Chondrocyte (in vitro differentiated cells): ENCODE data around the gene RSPH1. TPM values are rescaled to one million over a fixed set of nuclear protein-coding genes. Genes with fewer than 3 reads are reported as not detected.

Source experiments
- DNase-seq: peaks from one replicate; pipeline ENCODE4 v3.0.0; 2021; ENCODE audit warnings: mixed read lengths, low spot score
- H3K27ac Mint-ChIP-seq: one replicate; pipeline ENCODE4 v1.8.0; 2021; ENCODE audit warnings: mild to moderate bottlenecking, moderate library complexity, mixed read lengths; ENCODE audit not compliant: unreplicated experiment
- H3K27me3 Mint-ChIP-seq: 2 replicates; pipeline ENCODE4 v1.8.0; 2021; ENCODE audit warnings: low read depth, mixed read lengths
- H3K36me3 Mint-ChIP-seq: 2 replicates; pipeline ENCODE4 v1.8.0; 2021; ENCODE audit warnings: low read depth, mixed read lengths
- H3K4me1 Mint-ChIP-seq: 2 replicates; pipeline ENCODE4 v1.8.0; 2021; ENCODE audit warnings: low read depth, mild to moderate bottlenecking, mixed read lengths
- H3K4me3 Mint-ChIP-seq: one replicate; pipeline ENCODE4 v1.8.0; 2021; ENCODE audit warnings: mild to moderate bottlenecking, moderate library complexity, mixed read lengths; ENCODE audit not compliant: unreplicated experiment
- H3K9me3 Mint-ChIP-seq: 2 replicates; pipeline ENCODE4 v1.8.0; 2021; ENCODE audit warnings: low read depth, mixed read lengths
- total RNA-seq: library from RNA; stranded (reverse); gene quantifications from 3 replicates; pipeline ENCODE4 v1.2.1, GENCODE V29; 2021
- TF ChIP-seq, protein P1 (sequence below): fragments of 200-600 bp; sonication (generic); IDR thresholded peaks from 2 replicates; pipeline ENCODE4 v1.5.0; 2021; ENCODE audit warnings: antibody characterized with exemption, mild to moderate bottlenecking, moderate library complexity

Gene RSPH1
- total RNA-seq, 1 donor from 2014 or later: 0.15 TPM

DNA sequence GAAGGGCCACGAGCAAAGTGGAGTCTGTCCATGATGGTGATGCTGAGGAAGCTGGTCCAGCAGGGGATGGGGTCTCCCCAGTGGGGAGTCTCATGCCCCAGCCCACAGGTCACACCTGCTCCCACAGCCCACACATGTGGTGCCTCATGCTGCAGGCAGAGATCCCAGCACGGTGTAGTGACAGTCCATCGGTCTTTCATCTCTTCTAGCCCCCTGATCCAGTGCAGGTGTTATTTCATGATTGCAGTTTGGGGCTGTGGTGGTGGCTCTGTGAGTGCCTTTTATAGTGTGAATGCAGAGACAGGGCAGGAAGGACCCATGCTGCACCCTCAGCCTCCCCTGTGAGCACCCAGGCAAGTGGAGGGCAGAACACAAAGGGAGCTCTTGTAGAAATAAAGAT, 47.3 kb downstream of the RSPH1 start:
- H3K27me3 Mint-ChIP-seq: peaks cover 21% of the 10 kb centered on the region
- no peak overlapping the region for H3K4me3 Mint-ChIP-seq
- DNase-seq: no peak
- H3K4me1 Mint-ChIP-seq: peaks cover 7% of the 10 kb centered on the region
- H3K9me3 Mint-ChIP-seq: no peaks in the 10 kb centered on the region
- H3K36me3 Mint-ChIP-seq: no peaks in the 10 kb centered on the region
- TF ChIP-seq, protein P1, sequence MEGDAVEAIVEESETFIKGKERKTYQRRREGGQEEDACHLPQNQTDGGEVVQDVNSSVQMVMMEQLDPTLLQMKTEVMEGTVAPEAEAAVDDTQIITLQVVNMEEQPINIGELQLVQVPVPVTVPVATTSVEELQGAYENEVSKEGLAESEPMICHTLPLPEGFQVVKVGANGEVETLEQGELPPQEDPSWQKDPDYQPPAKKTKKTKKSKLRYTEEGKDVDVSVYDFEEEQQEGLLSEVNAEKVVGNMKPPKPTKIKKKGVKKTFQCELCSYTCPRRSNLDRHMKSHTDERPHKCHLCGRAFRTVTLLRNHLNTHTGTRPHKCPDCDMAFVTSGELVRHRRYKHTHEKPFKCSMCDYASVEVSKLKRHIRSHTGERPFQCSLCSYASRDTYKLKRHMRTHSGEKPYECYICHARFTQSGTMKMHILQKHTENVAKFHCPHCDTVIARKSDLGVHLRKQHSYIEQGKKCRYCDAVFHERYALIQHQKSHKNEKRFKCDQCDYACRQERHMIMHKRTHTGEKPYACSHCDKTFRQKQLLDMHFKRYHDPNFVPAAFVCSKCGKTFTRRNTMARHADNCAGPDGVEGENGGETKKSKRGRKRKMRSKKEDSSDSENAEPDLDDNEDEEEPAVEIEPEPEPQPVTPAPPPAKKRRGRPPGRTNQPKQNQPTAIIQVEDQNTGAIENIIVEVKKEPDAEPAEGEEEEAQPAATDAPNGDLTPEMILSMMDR: no peak
- no peak overlapping the region for H3K27ac Mint-ChIP-seq

DNA sequence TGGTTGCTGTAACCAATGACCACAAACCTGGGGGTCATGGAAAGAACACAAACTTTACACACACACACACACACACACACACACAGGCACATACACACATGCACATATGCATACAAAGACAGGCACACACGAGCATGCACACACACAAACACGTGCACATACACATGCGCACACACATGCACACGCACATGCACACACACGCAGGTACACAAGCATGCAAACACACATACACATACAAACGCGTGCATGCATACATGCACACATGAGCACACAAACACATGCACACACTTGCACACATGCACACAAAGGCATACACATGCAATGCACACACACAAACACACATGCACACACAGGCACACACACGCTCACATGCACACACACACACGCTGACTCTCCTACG, 48.3 kb downstream of the RSPH1 start:
- no peak for DNase-seq
- Mint-ChIP-seq H3K27ac (no peak overlapping the region), H3K9me3 (no peaks in the 10 kb centered on the region), H3K4me1 (peaks cover 7% of the 10 kb centered on the region), H3K4me3 (no peak overlapping the region), H3K27me3 (peaks cover 19% of the 10 kb centered on the region), H3K36me3 (no peaks in the 10 kb centered on the region)
- TF ChIP-seq, protein P1: no peak

DNA sequence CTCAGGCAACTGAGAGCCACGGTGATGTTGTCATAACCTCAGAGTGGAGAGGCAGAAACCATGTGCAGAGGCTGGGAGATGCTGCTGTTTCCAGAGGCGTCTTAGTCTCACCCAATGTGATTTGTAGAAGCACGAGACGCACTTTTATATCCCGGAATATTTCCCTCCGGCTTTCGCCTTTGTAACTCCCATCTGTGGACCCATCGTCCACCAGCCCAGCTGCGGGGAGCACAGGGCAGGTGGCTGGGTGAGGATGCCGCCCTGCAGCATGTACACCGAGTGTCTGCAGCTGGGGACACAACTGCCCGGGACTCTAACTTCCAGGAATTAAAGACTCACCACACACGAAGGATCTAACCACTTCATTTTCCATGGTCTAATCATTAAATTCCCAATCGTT, 48.8 kb downstream of the RSPH1 start:
- H3K36me3 Mint-ChIP-seq: no peaks in the 10 kb centered on the region
- H3K9me3 Mint-ChIP-seq: no peaks in the 10 kb centered on the region
- no peak for DNase-seq
- H3K4me3 Mint-ChIP-seq: no peak overlapping the region
- H3K27me3 Mint-ChIP-seq: peaks cover 22% of the 10 kb centered on the region
- peaks cover 7% of the 10 kb centered on the region for H3K4me1 Mint-ChIP-seq
- TF ChIP-seq, protein P1: no peak
- H3K27ac Mint-ChIP-seq: no peak overlapping the region

DNA sequence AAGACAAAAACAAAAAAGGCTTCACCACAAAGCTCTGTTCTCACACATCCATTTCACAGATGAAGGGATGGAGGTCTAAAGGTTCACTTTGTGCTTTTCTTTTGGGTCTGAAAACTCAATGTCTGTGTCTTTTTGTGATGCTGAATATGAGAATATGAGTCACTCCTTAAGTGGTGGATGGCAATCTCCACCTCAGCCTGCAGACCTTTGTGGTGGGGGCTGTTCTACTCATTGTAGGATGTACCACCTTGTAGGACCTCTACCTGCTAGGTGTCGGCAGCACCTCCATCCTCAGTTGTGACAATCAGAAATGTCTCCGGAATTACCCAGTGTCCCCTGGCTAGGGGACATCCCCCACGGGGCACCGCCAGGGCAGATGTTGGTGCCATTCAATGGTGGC, 49.5 kb downstream of the RSPH1 start:
- H3K4me1 Mint-ChIP-seq: peaks cover 7% of the 10 kb centered on the region
- H3K9me3 Mint-ChIP-seq: no peaks in the 10 kb centered on the region
- H3K27ac Mint-ChIP-seq: no peak overlapping the region
- TF ChIP-seq, protein P1: no peak
- H3K27me3 Mint-ChIP-seq: peaks cover 22% of the 10 kb centered on the region
- H3K4me3 Mint-ChIP-seq: no peak overlapping the region
- no peaks in the 10 kb centered on the region for H3K36me3 Mint-ChIP-seq
- no peak for DNase-seq

DNA sequence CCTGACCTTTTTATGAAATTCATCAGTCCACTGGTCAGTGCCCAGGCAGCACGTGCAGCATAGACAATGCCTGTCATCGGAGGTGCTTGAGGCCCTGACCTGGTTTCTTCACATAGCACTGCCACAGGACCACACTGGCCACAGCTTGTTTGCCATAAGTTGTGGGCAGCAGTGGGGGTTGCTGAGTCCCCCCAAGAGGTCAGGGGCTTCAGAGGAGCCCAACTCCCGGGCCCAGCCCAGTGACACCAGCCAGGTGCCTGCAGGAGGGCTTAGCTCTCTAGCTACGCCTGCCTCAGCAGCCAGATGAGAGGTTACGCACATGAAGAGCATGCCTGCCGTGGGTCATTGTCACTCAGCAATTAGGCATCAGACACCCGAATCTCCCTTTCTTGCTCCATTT, 50.7 kb downstream of the RSPH1 start:
- Mint-ChIP-seq H3K4me3 (no peak overlapping the region), H3K27ac (no peak overlapping the region), H3K9me3 (no peaks in the 10 kb centered on the region)

More for the DNA sequence above, 50.7 kb downstream of the RSPH1 start:
- Mint-ChIP-seq H3K4me1 (peaks cover 7% of the 10 kb centered on the region), H3K27me3 (peaks cover 22% of the 10 kb centered on the region), H3K36me3 (no peaks in the 10 kb centered on the region)
- no peak for DNase-seq
- TF ChIP-seq, protein P1: no peak
